SK-N-DZ (cell line): ENCODE results near the gene PIP5K1A.
"Not testable (repeated sequence)": the region's sequence is repeated elsewhere in the genome, so short reads cannot be mapped to it uniquely, and the experiment has no call there.

Source experiments
- DNase-seq: peaks from one replicate; pipeline ENCODE4 v3.0.0-alpha.2; 2015; ENCODE audit warnings: low spot score

PIP5K1A gene

DNA sequence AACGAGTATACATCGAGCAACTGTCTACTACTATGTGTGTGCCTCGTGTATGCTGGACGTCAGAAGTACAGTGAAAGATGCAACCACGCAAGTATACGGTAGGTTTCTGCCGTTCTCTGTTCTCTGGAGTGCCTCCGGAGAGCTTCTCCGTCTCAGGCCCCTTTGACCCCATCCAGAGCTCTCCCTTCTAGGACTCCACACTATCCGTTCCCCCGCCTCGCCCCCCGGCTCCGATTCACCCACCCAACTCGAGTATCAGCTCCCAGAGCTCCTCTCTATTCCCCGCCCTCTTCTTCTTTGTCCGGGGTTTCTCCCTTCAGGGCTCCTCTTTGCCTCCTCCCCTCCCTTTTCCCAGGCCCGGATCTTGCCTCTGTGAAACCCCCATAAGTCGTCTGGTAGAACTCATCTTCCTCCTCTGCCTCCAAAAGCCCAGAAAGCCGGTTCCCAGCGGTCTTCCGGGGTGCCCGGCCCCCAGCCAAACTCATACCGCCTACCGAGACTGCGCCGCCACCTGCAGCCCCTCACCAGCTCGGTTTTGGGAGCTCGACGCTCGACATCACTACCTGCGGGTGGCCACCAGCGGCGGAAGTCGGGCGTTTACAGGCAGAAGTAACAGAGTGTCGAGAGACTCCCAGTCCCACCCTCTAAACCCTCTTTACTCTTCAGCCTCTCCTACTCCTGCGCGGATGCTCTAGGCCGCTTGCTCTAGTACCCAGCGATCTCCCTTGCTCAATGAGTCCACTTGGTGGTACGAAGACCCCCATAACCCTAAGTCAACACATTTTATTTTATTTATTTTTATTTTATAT is 8.5 kb upstream of the PIP5K1A start, which contains the start of gene VPS72:
VPS72 (minus strand) TSS at position 561 of the 809 bp plus-strand sequence; CDS start at position 485, 76 bp downstream.
- peak; percentile 96 for DNase-seq

DNA sequence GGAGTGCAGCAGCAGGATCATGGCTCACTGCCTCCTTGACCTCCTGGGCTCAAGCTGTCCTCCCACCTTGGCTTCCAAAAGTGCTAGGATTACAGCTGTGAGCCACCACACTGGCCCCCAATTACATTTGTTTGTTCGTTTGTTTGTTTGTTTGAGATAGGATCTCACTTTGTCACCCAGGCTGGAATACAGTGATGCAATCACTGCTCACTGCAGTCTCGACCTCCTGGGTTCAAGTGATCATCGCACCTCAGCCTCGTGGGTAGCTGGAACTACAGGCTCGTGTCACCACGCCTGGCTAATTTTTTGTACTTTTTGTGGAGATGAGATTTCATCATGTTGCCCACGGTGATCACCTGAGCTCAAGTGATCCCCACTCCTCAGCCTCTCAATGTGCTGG is 6.3 kb upstream of the PIP5K1A start:
- no peak for DNase-seq

DNA sequence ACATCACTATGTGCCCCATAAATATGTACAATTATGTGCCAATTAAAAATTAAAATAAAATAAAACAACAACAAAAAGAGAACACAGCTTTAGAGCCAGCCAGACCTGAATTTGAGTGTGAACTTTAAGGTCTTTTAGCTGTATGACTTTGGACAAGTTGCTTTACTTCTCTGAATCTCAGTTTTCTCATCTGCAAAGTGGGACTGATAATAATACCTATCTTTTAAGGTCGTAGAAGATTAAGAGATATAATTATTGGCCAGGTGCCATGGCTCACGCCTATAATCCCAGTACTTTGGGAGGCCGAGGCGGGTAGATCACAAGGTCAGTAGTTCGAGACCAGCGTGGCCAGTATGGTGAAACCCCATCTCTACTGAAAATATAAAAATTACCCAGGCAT is 5.0 kb upstream of the PIP5K1A start:
- DNase-seq: no peak

DNA sequence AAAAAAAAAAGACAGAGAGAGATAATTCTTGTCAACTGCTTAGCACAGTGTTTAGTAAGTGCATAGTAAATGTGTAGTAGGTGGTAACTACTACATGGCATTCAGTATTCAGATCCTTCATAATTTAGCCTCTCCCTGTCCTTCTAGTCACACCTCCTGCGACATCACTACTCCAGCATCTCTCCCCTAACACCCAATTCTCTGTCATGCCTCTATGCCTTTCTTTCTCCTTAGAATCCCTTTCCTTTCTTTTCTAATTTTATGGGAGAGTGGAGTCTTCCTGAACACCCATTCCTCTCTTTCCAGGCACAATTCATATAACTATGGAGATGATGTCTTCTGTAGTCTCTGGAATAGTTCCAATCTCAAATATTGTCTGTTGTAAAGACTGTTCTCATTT is 4.5 kb upstream of the PIP5K1A start:
- DNase-seq: no peak

DNA sequence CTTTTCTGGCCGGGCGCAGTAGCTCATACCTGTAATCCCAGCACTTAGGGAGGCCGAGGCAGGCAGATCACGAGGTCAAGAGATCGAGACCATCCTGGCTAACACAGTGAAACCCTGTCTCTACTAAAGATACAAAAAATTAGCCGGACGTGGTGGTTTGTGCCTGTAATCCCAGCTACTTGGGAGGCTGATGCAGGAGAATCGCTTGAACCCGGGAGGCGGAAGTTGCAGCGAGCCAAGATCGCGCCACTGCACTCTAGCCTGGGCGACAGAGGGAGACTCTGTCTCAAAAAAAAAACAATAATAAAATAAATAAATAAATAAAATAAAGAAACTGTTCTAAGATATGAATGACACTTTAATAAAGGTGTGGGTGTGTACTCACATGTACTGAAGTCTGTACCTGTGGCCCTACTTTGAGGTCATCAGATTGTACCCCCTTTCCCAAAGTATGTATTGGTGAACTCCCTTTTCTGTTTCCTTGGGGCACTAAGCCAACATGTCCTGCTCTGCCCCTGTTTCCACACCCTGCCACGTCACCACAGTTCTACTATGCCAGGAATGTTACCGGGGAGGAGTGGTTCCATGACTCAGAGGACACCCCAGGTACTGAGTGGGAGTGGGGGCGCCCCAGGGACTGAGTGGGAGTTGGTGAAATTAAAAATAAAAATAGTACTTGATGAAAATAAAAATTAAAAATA is 3.3 kb upstream of the PIP5K1A start:
- DNase-seq: not testable (repeated sequence)

DNA sequence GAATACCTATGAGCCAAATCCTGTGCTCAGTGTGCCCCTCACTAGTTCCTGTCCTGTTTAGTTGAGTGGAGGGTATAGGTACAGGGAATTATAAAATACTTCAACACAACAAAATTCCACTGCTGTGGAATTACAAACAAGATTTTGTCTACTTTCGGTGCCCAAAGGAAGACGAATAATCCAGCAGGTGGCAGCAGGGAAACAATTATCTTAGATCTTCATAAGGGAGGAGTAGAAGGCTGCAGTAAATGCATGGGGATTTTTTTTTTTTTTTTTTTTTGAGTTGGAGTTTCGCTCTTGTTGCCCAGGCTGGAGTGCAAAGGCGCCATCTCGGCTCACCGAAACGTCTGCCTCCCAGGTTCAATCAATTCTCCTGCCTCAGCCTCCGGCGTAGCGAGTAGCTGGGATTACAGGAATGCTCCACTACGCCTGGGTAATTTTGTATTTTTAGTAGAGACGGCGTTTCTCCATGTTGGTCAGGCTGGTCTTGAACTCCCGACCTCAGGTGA is 2.0 kb upstream of the PIP5K1A start:
- DNase-seq: peak; percentile 88

DNA sequence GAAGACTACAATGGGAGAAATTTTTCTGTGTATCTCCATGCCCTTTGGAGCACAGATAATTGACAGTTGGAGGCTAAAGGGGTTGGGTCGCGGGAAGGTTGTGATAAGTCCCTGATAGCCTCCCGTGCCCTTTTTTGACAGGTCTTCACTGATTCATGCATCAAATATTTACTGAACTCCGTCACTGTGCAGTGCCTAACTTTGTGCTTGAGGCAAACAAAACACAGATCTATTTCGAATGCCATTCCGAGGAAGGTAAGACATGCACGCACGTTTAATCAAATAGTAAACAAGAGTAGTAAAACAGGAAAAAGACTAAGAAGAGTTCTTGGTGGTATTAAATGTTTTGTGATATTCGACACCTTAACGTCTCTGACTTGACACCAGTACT is 494 bp upstream of the PIP5K1A start:
- DNase-seq: no peak

DNA sequence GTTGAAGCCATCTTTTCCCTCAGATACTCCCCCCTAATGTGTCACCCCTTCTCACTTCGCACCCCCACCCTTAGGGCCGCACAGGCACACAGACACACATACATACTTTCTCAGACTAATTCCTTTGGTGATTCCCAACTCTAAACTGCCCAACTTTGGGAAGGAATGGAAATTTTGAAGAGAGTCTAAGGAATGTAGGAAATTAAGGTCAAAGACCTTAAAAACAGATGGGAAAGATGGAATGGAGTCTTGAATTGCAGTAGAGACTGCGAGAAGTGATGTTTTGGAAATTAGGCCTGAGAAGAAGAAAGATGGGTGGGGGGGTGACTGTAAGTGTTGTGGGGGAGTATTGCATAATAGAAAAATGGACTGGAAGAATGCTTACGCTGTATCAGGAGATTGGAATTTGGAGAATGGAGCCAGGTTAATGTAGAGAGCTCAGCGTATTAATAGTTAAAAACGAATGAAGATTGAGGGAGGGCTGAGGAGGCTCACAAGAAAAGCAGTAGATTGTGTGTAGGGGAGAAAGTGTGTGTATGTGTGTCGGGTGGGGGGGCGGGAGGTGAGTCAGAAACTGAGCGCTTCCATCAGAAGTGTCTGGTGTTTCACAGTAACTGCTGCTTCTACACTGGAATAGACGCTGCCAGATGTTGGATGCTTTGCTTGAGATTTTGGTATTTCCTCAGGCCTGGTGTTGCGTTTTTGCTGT is 1.7 kb downstream of the PIP5K1A start:
- no peak for DNase-seq

DNA sequence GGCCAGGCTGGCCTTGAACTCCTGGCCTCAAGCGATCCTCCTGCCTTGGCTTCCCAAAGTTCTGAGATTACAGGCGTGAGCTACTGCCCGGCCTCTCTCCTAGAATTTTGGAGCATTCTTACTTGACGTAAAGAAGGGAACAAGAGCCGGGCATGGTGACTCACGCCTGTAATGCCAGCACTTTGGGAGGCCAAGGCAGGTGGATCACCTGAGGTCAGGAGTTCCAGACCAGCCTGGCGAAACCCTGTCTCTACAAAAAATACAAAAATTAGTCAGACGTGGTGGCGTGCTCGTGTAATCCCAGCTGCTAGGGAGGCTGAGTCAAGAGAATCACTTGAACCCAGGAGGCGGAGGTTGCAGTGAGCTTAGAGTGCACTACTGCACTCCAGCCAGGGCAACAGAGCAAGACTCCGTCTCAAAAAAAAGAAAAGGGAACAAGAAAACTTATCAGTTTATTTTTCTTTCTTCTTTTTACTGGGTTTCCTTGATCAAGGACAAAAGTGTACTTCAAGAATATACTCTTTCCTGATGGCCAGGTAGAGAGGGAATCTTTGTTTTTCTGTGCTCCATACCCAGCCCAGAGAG is 7.1 kb downstream of the PIP5K1A start:
- not testable (repeated sequence) for DNase-seq

DNA sequence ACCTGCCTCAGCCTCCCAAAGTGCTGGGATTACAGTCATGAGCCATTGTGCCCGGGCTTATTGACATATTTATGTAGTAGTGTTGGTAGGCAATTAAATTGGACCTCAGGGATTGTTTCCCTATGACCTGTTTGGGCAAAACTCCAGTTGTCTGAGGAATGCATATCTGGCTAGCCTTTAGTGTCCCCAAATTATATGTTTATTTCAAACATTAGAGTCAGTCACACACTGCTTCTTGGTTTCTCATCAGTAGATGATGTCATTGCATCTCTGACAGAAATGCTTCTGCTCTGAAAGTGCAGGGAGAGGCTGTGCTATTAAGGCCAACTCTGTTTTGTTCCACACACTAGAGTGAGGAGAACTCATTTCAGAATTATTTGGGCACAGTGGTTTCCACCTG is 12.5 kb downstream of the PIP5K1A start:
- no peak for DNase-seq

DNA sequence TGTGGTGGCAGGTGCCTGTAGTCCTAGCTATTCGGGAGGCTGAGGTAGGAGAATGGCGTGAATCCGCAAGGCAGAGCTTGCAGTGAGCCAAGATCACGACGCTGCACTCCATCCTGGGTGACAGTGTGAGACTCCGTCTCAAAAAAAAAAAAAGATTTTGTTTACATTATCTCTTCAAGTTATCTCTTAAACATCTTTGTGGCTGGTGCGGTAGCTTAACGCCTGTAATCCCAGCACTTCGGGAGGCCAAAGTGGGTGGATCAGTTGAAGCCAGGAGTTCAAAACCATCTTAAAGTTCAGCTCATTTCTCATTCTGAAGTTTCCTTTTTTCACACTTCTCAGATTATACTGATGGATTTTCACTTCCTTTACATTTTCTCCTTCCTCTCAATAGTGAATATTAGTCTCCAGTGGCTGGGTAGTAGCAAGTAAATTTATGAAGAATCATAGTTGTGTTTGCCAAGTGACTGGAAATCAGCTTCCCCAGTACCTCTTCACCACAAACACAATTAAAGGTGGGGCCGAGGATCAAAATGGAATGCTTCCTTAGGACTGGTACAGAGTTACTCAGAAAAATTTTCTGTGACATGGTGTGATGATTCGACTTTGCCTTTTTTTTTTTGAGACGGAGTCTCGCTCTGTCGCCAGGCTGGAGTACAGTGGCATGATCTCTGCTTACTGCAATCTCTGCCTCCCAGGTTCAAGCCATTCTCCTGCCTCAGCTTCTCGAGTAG is 13.8 kb downstream of the PIP5K1A start:
- DNase-seq: no peak

DNA sequence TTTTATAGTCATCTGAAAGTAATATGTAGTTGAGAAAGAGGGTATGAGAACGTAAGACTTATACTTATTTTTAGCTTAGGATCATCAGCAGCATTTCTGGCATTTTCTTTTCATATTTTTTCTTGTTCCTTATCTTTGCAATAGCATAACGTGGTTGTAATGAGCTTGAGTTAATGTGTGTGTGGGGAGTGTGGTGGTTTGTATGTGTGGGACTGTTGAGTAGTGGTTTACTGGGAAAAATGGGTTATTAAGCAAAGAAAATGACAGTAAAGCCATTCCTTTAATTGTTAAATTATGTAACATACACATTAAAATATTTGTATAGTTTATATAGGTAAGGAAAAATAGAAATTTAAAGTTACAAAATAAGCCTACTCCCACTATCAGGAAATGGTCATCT is 15.2 kb downstream of the PIP5K1A start:
- no peak for DNase-seq

DNA sequence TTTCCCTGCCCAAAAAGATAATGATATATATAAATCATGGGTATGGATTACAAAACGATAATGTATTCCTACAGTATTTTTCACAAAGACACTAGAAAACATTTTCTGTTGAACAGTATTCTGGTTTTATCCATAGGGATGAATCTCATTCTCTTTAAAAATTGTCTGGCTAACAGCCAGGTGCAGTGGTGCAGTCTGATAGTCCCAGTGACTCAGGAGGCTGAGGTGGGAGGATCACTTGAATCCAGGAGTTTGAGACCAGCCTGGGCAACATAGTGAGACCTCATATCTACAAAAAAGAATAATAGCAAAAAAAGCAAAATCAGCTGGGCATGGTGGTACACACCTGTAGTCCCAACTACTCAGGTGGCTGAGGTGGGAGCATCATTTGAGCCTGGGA is 23.3 kb downstream of the PIP5K1A start:
- no peak for DNase-seq

DNA sequence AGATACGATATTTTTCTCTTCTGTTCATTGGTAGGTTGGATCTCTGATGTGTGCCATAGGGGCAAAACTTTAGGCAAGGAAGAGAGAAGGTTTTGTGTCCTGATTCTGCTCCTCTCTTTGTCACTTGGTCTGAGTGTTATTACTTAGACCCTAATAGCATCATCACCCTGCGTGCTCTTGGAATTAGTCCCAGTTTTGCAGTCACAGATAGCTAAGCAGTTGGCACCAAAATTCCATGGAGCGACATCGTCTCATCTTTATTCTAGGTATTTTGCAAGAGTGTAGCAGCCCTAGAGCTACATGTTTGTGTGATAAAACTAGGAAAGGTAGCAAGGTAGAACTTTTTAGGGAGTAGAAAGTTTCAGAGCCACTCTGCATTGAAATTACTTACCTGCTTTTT is 23.8 kb downstream of the PIP5K1A start:
- no peak for DNase-seq

DNA sequence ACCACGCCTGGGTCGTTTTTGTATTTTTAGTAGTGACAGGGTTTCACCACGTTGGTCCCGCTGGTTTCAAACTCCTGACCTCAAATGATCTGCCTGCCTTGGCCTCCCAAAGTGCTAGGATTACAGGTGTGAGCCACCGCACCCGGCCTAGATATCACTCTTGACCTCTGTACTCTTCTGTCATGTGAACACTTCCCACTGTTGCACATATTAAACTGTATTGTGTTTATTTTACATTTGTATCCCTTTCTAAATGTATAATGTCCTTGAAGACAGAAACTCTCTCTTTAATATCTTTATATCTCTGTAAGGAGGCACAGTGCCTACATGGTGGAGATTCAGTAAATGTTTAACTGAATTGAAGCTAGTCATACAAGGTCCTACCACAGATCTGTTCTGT is 36.9 kb downstream of the PIP5K1A start:
- no peak for DNase-seq

DNA sequence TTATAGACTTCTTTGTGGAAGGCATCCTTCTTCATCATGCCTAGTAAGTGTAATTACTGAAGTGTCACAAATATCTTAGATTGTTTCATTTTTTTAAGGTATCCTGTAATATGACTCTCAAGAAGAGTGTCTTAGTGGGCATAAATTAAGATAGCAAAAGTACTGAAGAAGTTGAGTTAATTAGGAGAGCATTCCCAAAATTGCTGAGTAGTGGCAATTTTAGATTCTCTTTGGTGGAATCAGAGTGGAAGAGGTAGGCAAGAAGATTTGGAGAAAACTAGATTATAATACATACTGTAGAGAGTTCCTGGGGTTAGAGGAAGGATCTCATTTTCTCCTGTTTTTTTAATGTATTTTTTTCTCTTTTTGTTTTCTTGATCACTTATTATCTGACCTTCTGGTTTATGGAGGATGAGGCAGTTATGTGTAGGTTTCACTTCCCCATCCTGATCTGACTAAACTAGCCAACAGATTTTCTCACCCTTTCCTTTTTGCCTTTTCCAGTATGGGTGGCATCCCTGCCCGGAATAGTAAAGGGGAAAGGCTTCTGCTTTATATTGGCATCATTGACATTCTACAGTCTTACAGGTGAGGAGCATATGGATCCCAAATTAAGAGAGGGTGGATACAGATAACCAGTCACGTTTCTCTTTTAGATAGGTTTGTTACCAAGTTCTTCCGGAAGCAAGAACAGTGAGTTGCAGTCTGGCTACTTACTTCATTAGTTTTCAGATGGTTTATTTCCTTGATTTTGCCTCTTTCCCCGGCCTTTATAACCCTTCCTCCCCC is 39.5 kb downstream of the PIP5K1A start:
- DNase-seq: no peak

DNA sequence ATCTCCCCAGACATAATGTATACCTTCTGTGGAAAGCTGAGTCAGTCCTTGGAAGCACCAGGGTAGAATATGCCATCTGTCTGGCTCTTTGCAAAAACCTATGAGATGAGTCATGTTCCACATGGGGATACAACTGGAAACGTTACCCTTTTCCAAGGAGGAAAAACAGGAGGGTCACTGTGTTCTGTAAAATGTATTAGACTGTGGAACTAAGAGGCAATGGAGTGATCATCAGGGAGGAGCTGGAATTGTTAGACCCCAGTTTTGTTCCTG is 40.1 kb downstream of the PIP5K1A start:
- no peak for DNase-seq

DNA sequence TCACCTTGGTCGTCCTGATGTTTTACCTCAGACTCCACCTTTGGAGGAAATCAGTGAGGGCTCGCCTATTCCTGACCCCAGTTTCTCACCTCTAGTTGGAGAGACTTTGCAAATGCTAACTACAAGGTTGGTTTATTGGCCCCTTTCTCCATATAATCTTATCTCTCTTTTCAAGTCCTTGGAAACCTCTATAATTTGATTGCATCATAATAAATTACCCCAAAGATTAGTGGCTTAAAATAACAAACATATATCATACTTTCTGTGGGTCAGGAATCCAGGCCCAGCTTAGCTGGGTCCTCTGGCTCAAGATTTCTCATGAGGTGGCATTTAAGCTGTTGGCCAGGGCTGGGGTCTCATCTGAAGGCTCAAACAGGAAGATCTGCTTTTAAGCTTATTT is 44.1 kb downstream of the PIP5K1A start:
- DNase-seq: no peak

DNA sequence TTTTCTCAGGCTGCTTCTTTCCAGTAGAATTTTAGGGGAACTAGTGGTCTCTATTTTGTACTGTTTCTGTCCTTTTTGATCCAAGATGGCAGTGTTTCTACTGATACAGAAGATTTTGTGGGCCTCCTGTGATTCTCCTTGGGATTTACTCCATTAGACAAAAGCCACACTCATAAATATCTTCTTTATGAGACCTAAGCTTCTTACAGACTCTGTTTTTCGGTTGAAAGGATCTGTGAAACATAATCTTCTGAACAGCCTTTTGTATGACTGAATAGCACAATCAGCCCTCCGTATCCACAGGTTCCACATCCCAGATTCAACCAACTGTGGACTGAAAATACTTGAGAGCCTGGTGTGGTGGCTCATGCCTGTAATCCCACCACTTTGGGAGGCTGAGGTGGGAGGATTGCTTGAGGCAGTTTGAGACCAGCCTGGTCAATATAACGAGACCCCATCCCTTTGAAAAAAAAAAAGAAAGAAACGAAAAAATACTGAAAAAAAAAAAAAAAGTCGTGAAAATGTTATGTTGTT is 45.4 kb downstream of the PIP5K1A start:
- no peak for DNase-seq

DNA sequence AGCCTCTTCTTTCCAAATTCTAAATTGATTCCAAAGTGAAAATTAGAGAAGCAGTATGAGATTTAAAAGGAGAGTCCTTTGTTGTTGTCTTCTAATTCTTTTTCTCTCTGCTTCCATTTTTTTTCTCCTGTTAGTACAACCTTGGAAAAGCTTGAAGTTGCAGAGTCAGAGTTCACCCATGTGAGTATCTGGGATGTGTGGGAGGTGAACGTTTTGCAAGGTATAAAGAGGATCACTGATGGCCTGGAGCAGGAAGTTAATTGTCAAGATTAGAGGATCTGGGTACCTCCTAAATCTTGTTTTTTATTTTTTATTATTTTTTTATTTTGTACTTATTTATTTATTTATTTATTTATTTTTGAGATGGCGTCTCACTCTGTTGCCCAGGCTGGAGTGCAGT is 48.4 kb downstream of the PIP5K1A start:
- no peak for DNase-seq
